ENCODE measurements around the gene MC1R. TPM values are rescaled to one million over a fixed set of nuclear protein-coding genes. Genes with fewer than 3 reads are reported as not detected.
A peak's percentile ranks its signal among the peaks of the same experiment; 100 is the strongest.
"Not testable (repeated sequence)": the region's sequence is repeated elsewhere in the genome, so short reads cannot be mapped to it uniquely, and the experiment has no call there.

Gene MC1R
- total RNA-seq (ENCODE audit: low replicate concordance): 5.2 and 8.1 TPM in 2 replicates

- DNase-seq (ENCODE audit: low read depth): peak; percentile 46
- TF ChIP-seq CTCF (IDR thresholded peaks at IDR 0.05; ENCODE audit: insufficient read depth, low read length): peak; percentile 72
- H3K4me3 ChIP-seq (ENCODE audit: low read depth, low read length): peak within 1 kb of the TSS; percentile 53
These were observed at the start of gene MC1R for GRCh38 chr16:89918453-89919347. MC1R (plus strand) TSS chr16:89918862; CDS start chr16:89919259, 397 bp downstream.

GRCh38 chr16:89869911-89870310 lies 48.8 kb upstream of the MC1R start:
- no peak for TF ChIP-seq CTCF (IDR thresholded peaks at IDR 0.05; ENCODE audit: insufficient read depth, low read length)
- DNase-seq (ENCODE audit: low read depth): no peak
- H3K4me3 ChIP-seq (ENCODE audit: low read depth, low read length): no peak overlapping the region

- no peak for DNase-seq (ENCODE audit: low read depth)
- no peak for TF ChIP-seq CTCF (IDR thresholded peaks at IDR 0.05; ENCODE audit: insufficient read depth, low read length)
- H3K4me3 ChIP-seq (ENCODE audit: low read depth, low read length): no peak overlapping the region
These were observed 48.2 kb upstream of the MC1R start for GRCh38 chr16:89870440-89870839.

- no peak for TF ChIP-seq CTCF (IDR thresholded peaks at IDR 0.05; ENCODE audit: insufficient read depth, low read length)
- no peak for DNase-seq (ENCODE audit: low read depth)
- H3K4me3 ChIP-seq (ENCODE audit: low read depth, low read length): no peak overlapping the region
These were observed 46.8 kb upstream of the MC1R start for GRCh38 chr16:89871895-89872294.

GRCh38 chr16:89873109-89873971 lies 45.3 kb upstream of the MC1R start, which contains the start of gene TCF25:
TCF25 (plus strand) TSS chr16:89873592; CDS start chr16:89873668, 76 bp downstream.
- peak within 1 kb of the TSS; percentile 86 for H3K4me3 ChIP-seq (ENCODE audit: low read depth, low read length)
- DNase-seq (ENCODE audit: low read depth): peak; percentile 82
- no peak for TF ChIP-seq CTCF (IDR thresholded peaks at IDR 0.05; ENCODE audit: insufficient read depth, low read length)

GRCh38 chr16:89873972-89874689 lies 44.5 kb upstream of the MC1R start:
- no peak for TF ChIP-seq CTCF (IDR thresholded peaks at IDR 0.05; ENCODE audit: insufficient read depth, low read length)
- peak overlapping the region; percentile 86 for H3K4me3 ChIP-seq (ENCODE audit: low read depth, low read length)
- DNase-seq (ENCODE audit: low read depth): peak; percentile 97

GRCh38 chr16:89879123-89879522 lies 39.5 kb upstream of the MC1R start:
- not testable (repeated sequence) for H3K4me3 ChIP-seq (ENCODE audit: low read depth, low read length)

More at GRCh38 chr16:89879123-89879522, 39.5 kb upstream of the MC1R start:
- DNase-seq (ENCODE audit: low read depth): not testable (repeated sequence)
